Measurements from ENCODE around the gene ATP2C1.

The ATP2C1 gene

GRCh38 chr3:130935761-130936492 lies 42.0 kb downstream of the ATP2C1 start:
- no peak overlapping the region for H3K27ac ChIP-seq (replicated peaks; ENCODE audit: low read length)
- H2BK15ac ChIP-seq (ENCODE audit: low read length) = no peak overlapping the region
- no peak overlapping the region for H4K91ac ChIP-seq (ENCODE audit: low read depth, low read length, poor library complexity)
- H3K4ac ChIP-seq (ENCODE audit: low read length) = no peak overlapping the region
- H3K36me3 ChIP-seq (replicated peaks in 1 of 2; ENCODE audit: control insufficient read depth in 2 of 2, insufficient read depth in 2 of 2, low read length in 2 of 2) = peaks cover 5 to 80% of the 10 kb centered on the region in 2 donors
- H3K18ac ChIP-seq (ENCODE audit: low read length) = no peak overlapping the region
- H2AFZ ChIP-seq (ENCODE audit: low read length) = no peak overlapping the region
- H3K23ac ChIP-seq (ENCODE audit: low read depth, low read length, poor library complexity) = no peak overlapping the region
- H2BK12ac ChIP-seq (ENCODE audit: low read length) = no peak overlapping the region
- no peak overlapping the region for H4K8ac ChIP-seq (ENCODE audit: low read depth, low read length)
- no peaks in the 10 kb centered on the region for H3K79me1 ChIP-seq (ENCODE audit: low read depth, low read length)
- no peaks in the 10 kb centered on the region for H3K9me3 ChIP-seq (replicated peaks in 1 of 2; ENCODE audit: control insufficient read depth in 2 of 2, insufficient read depth in 1 of 2, low read depth in 1 of 2, low read length in 2 of 2)
- H2BK5ac ChIP-seq (ENCODE audit: low read length) = no peak overlapping the region
- no peak overlapping the region for H3K9ac ChIP-seq (ENCODE audit: low read depth, low read length, poor library complexity)
- no peaks in the 10 kb centered on the region for H3K4me1 ChIP-seq (ENCODE audit: control insufficient read depth in 2 of 2, insufficient read depth in 1 of 2, low read depth in 1 of 2, low read length in 2 of 2)
- no peaks in the 10 kb centered on the region for H3K27me3 ChIP-seq (ENCODE audit: control insufficient read depth in 3 of 3, insufficient read depth in 3 of 3, low read depth in 1 of 3, low read length in 3 of 3)
- H3K4me3 ChIP-seq (ENCODE audit: low read length in 2 of 2) = no peak overlapping the region
- 100% methylated on average over 1 of the region's 4 CpGs; no CpG with 5 or more reads in 1 of the 2 donors for WGBS, 2 donors (ENCODE audit: extremely low coverage in 2 of 2, insufficient read length in 2 of 2, insufficient replicate concordance in 1 of 2)
- no peak overlapping the region for H3K14ac ChIP-seq (ENCODE audit: low read length)
- no peak overlapping the region for H2AK5ac ChIP-seq (ENCODE audit: low read depth, low read length)
- DNase-seq (ENCODE audit: low spot score) = no peak
- H3K4me2 ChIP-seq (ENCODE audit: insufficient read depth, low read length, poor library complexity, severe bottlenecking) = no peak overlapping the region
- no peak overlapping the region for H2BK120ac ChIP-seq (ENCODE audit: low read depth, low read length)

GRCh38 chr3:130939753-130940152 lies 45.9 kb downstream of the ATP2C1 start:
- Histone ChIP-seq H2BK12ac (ENCODE audit: low read length) (no peak overlapping the region), H3K27me3 (ENCODE audit: control insufficient read depth in 3 of 3, insufficient read depth in 3 of 3, low read depth in 1 of 3, low read length in 3 of 3) (no peaks in the 10 kb centered on the region), H3K18ac (ENCODE audit: low read length) (no peak overlapping the region), H2AK5ac (ENCODE audit: low read depth, low read length) (no peak overlapping the region), H3K79me1 (ENCODE audit: low read depth, low read length) (no peaks in the 10 kb centered on the region), H3K4me3 (ENCODE audit: low read length in 2 of 2) (no peak overlapping the region), H2BK120ac (ENCODE audit: low read depth, low read length) (no peak overlapping the region), H3K9me3 (replicated peaks in 1 of 2; ENCODE audit: control insufficient read depth in 2 of 2, insufficient read depth in 1 of 2, low read depth in 1 of 2, low read length in 2 of 2) (no peaks in the 10 kb centered on the region), H3K4me1 (ENCODE audit: control insufficient read depth in 2 of 2, insufficient read depth in 1 of 2, low read depth in 1 of 2, low read length in 2 of 2) (no peaks in the 10 kb centered on the region), H4K91ac (ENCODE audit: low read depth, low read length, poor library complexity) (no peak overlapping the region), H3K4ac (ENCODE audit: low read length) (no peak overlapping the region), H3K36me3 (replicated peaks in 1 of 2; ENCODE audit: control insufficient read depth in 2 of 2, insufficient read depth in 2 of 2, low read length in 2 of 2) (peaks cover 8 to 81% of the 10 kb centered on the region in 2 donors), H3K4me2 (ENCODE audit: insufficient read depth, low read length, poor library complexity, severe bottlenecking) (no peak overlapping the region), H2BK5ac (ENCODE audit: low read length) (no peak overlapping the region), H2BK15ac (ENCODE audit: low read length) (no peak overlapping the region), H4K8ac (ENCODE audit: low read depth, low read length) (no peak overlapping the region), H3K14ac (ENCODE audit: low read length) (no peak overlapping the region), H3K9ac (ENCODE audit: low read depth, low read length, poor library complexity) (no peak overlapping the region), H3K27ac (replicated peaks; ENCODE audit: low read length) (no peak overlapping the region), H3K23ac (ENCODE audit: low read depth, low read length, poor library complexity) (no peak overlapping the region), H2AFZ (ENCODE audit: low read length) (no peak overlapping the region)
- no peak for DNase-seq (ENCODE audit: low spot score)

- Histone ChIP-seq H3K4me1 (ENCODE audit: control insufficient read depth in 2 of 2, insufficient read depth in 1 of 2, low read depth in 1 of 2, low read length in 2 of 2) (no peaks in the 10 kb centered on the region), H3K4ac (ENCODE audit: low read length) (no peak overlapping the region), H3K4me3 (ENCODE audit: low read length in 2 of 2) (no peak overlapping the region), H4K8ac (ENCODE audit: low read depth, low read length) (no peak overlapping the region), H3K4me2 (ENCODE audit: insufficient read depth, low read length, poor library complexity, severe bottlenecking) (no peak overlapping the region), H2BK15ac (ENCODE audit: low read length) (no peak overlapping the region), H3K18ac (ENCODE audit: low read length) (no peak overlapping the region), H3K27me3 (ENCODE audit: control insufficient read depth in 3 of 3, insufficient read depth in 3 of 3, low read depth in 1 of 3, low read length in 3 of 3) (no peaks in the 10 kb centered on the region), H3K36me3 (replicated peaks in 1 of 2; ENCODE audit: control insufficient read depth in 2 of 2, insufficient read depth in 2 of 2, low read length in 2 of 2) (peaks cover 6 to 82% of the 10 kb centered on the region in 2 donors), H3K23ac (ENCODE audit: low read depth, low read length, poor library complexity) (no peak overlapping the region), H3K14ac (ENCODE audit: low read length) (no peak overlapping the region), H4K91ac (ENCODE audit: low read depth, low read length, poor library complexity) (no peak overlapping the region), H3K9ac (ENCODE audit: low read depth, low read length, poor library complexity) (no peak overlapping the region), H2BK5ac (ENCODE audit: low read length) (no peak overlapping the region), H2BK120ac (ENCODE audit: low read depth, low read length) (no peak overlapping the region), H2AFZ (ENCODE audit: low read length) (no peak overlapping the region), H2BK12ac (ENCODE audit: low read length) (no peak overlapping the region), H3K79me1 (ENCODE audit: low read depth, low read length) (no peaks in the 10 kb centered on the region), H3K9me3 (replicated peaks in 1 of 2; ENCODE audit: control insufficient read depth in 2 of 2, insufficient read depth in 1 of 2, low read depth in 1 of 2, low read length in 2 of 2) (peaks cover 0 to under 1% of the 10 kb centered on the region in 2 donors), H3K27ac (replicated peaks; ENCODE audit: low read length) (no peak overlapping the region), H2AK5ac (ENCODE audit: low read depth, low read length) (no peak overlapping the region)
- DNase-seq (ENCODE audit: low spot score) = no peak
Measured at GRCh38 chr3:130941793-130942192, 47.9 kb downstream of the ATP2C1 start.

- peaks cover 0 to 11% of the 10 kb centered on the region in 2 donors for H3K9me3 ChIP-seq (replicated peaks in 1 of 2; ENCODE audit: control insufficient read depth in 2 of 2, insufficient read depth in 1 of 2, low read depth in 1 of 2, low read length in 2 of 2)
- no peak for DNase-seq (ENCODE audit: low spot score)
- H3K4me1 ChIP-seq (ENCODE audit: control insufficient read depth in 2 of 2, insufficient read depth in 1 of 2, low read depth in 1 of 2, low read length in 2 of 2) = no peaks in the 10 kb centered on the region
- no peak overlapping the region for H4K8ac ChIP-seq (ENCODE audit: low read depth, low read length)
- no peak overlapping the region for H2BK5ac ChIP-seq (ENCODE audit: low read length)
- WGBS, 2 donors (ENCODE audit: extremely low coverage in 2 of 2, insufficient read length in 2 of 2, insufficient replicate concordance in 1 of 2) = no CpG with 5 or more reads among the region's 3 CpGs
- no peak overlapping the region for H3K23ac ChIP-seq (ENCODE audit: low read depth, low read length, poor library complexity)
- no peak overlapping the region for H2BK15ac ChIP-seq (ENCODE audit: low read length)
- no peak overlapping the region for H3K27ac ChIP-seq (replicated peaks; ENCODE audit: low read length)
- no peak overlapping the region for H3K4ac ChIP-seq (ENCODE audit: low read length)
- H3K27me3 ChIP-seq (ENCODE audit: control insufficient read depth in 3 of 3, insufficient read depth in 3 of 3, low read depth in 1 of 3, low read length in 3 of 3) = no peaks in the 10 kb centered on the region
- H3K9ac ChIP-seq (ENCODE audit: low read depth, low read length, poor library complexity) = no peak overlapping the region
- H3K4me3 ChIP-seq (ENCODE audit: low read length in 2 of 2) = no peak overlapping the region
- H3K79me1 ChIP-seq (ENCODE audit: low read depth, low read length) = no peaks in the 10 kb centered on the region
- H3K18ac ChIP-seq (ENCODE audit: low read length) = no peak overlapping the region
- no peak overlapping the region for H2BK120ac ChIP-seq (ENCODE audit: low read depth, low read length)
- H2AFZ ChIP-seq (ENCODE audit: low read length) = no peak overlapping the region
- no peak overlapping the region for H2AK5ac ChIP-seq (ENCODE audit: low read depth, low read length)
- H3K36me3 ChIP-seq (replicated peaks in 1 of 2; ENCODE audit: control insufficient read depth in 2 of 2, insufficient read depth in 2 of 2, low read length in 2 of 2) = peaks cover 2 to 79% of the 10 kb centered on the region in 2 donors
- no peak overlapping the region for H3K14ac ChIP-seq (ENCODE audit: low read length)
- no peak overlapping the region for H3K4me2 ChIP-seq (ENCODE audit: insufficient read depth, low read length, poor library complexity, severe bottlenecking)
- H4K91ac ChIP-seq (ENCODE audit: low read depth, low read length, poor library complexity) = no peak overlapping the region
- H2BK12ac ChIP-seq (ENCODE audit: low read length) = no peak overlapping the region
Measured at GRCh38 chr3:130946882-130947281, 53.0 kb downstream of the ATP2C1 start.

All from neuronal stem cell (in vitro differentiated cells).